ENCODE results near the gene SMYD3. TPM values are rescaled to one million over a fixed set of nuclear protein-coding genes. Genes with fewer than 3 reads are reported as not detected.

Gene SMYD3
- total RNA-seq, 1 experiment from 2014 or later, result 25.5 TPM

GRCh38 chr1:246280551-246280950 lies 226.5 kb downstream of the SMYD3 start:
- Histone ChIP-seq H3K79me2 (ENCODE audit: insufficient read depth, low read length) (no peaks in the 10 kb centered on the region), H3K27me3 (ENCODE audit: insufficient read depth, low read length) (no peaks in the 10 kb centered on the region), H3K9ac (ENCODE audit: extremely low read depth, insufficient read length, low read length) (no peak overlapping the region), H2AFZ (ENCODE audit: low read length) (no peak overlapping the region), H3K18ac (ENCODE audit: insufficient read length, low read depth, low read length) (no peak overlapping the region), H4K20me1 (ENCODE audit: control insufficient read depth, insufficient read depth, insufficient read length) (no peaks in the 10 kb centered on the region), H4K8ac (replicated peaks; ENCODE audit: insufficient read length, low read depth, low read length) (no peak overlapping the region), H3K23ac (ENCODE audit: insufficient read length, low read depth, low read length) (no peak overlapping the region), H4K5ac (ENCODE audit: insufficient read length, low read depth, low read length) (no peak overlapping the region), H2AK5ac (ENCODE audit: insufficient read length, low read length) (no peak overlapping the region), H3K4me1 (ENCODE audit: insufficient read depth, low read length) (no peaks in the 10 kb centered on the region; the same call in 1 of the 2 replicates), H3K4me2 (ENCODE audit: insufficient read depth, insufficient read length, low read length) (no peak overlapping the region), H2BK15ac (ENCODE audit: low read depth, low read length) (no peak overlapping the region), H2BK5ac (ENCODE audit: insufficient read length, low read length) (no peak overlapping the region), H3K23me2 (ENCODE audit: insufficient read length, low read depth, low read length, poor library complexity, severe bottlenecking) (no peaks in the 10 kb centered on the region), H3T11ph (ENCODE audit: low read length) (no peak overlapping the region), H2BK120ac (ENCODE audit: low read depth, low read length, poor library complexity, severe bottlenecking) (no peak overlapping the region), H3K27ac (ENCODE audit: insufficient read length, low read depth, low read length) (no peak overlapping the region), H3K56ac (ENCODE audit: insufficient read length, low read depth, low read length) (no peak overlapping the region), H4K91ac (ENCODE audit: insufficient read length, low read depth, low read length) (no peak overlapping the region), H3K14ac (ENCODE audit: insufficient read depth, low read length) (no peak overlapping the region), H3K79me1 (ENCODE audit: insufficient read depth, low read depth, low read length, poor library complexity, severe bottlenecking) (no peaks in the 10 kb centered on the region), H2BK12ac (ENCODE audit: insufficient read length, low read depth, low read length) (no peak overlapping the region), H3K9me3 (ENCODE audit: control insufficient read depth, low read depth, low read length) (no peaks in the 10 kb centered on the region), H3K4ac (ENCODE audit: low read depth, low read length) (no peak overlapping the region), H2BK20ac (ENCODE audit: low read depth, low read length, poor library complexity, severe bottlenecking) (no peak overlapping the region)
- Mint-ChIP-seq H3K4me1 (peaks cover 4% of the 10 kb centered on the region in 2 experiments; a peak in 3 of 4 replicates), H3K9me3 (peaks cover 0 to under 1% of the 10 kb centered on the region in 2 experiments; a peak in 1 of 5 replicates), H3K4me3 (no peak overlapping the region), H3K27ac (no peak overlapping the region), H3K27me3 (ENCODE audit: low read depth) (no peaks in the 10 kb centered on the region; the same call in 1 of the 2 replicates), H3K36me3 (ENCODE audit: insufficient read depth in 1 of 3, low read depth in 3 of 3) (peaks cover 0 to 2% (median 0%) of the 10 kb centered on the region in 3 experiments; a peak in 4 of 7 replicates)
- no CpG with 5 or more reads among the region's 3 CpGs for WGBS (ENCODE audit: extremely low coverage, insufficient read length, low lambda C conversion rate)
- DNase-seq, result no peak
- peak; percentile 26; the same call in 2 of the 3 replicates for TF ChIP-seq CTCF (conservative IDR thresholded peaks at IDR 0.05)

Data from H9 (cell line).